AG04449 (cell line): Measurements from ENCODE around the gene KLF16.
A peak's percentile ranks its signal among the peaks of the same experiment; 100 is the strongest.

Experiments used
- CTCF ChIA-PET: fragments of 350-600 bp; formaldehyde crosslinking; extraction: SDS; loops from one replicate; lab custom pipeline; 2021; ENCODE audit warnings: antibody characterized with exemption; lab: Yijun Ruan, JAX
- POLR2A ChIA-PET: fragments of 400-600, 350-600 bp; formaldehyde crosslinking; extraction: SDS; loops from one replicate; lab custom pipeline; 2020; ENCODE audit warnings: antibody characterized with exemption, inconsistent platforms; lab: Yijun Ruan, JAX
- DNase-seq: peaks from one replicate; pipeline ENCODE4 v3.0.0-alpha.2; 2010; ENCODE audit warnings: low read depth, low spot score
- H3K4me3 ChIP-seq: 2 replicates; pipeline ENCODE4 v1.5.1; 2011; ENCODE audit warnings: low read depth, mild to moderate bottlenecking, control low read depth, low read length
- CTCF ChIP-seq: IDR thresholded peaks from one replicate; pipeline ENCODE4 v1.5.1; 2011; ENCODE audit warnings: mild to moderate bottlenecking, moderate library complexity, low read length, control low read depth, inconsistent platforms; ENCODE audit not compliant: insufficient read depth; ENCODE audit errors: missing control alignments

KLF16 gene

GRCh38 chr19:1857648-1858326 lies 5.6 kb downstream of the KLF16 start:
- POLR2A ChIA-PET, result interaction anchor here (0.6 kb wide), 1 partner anchor 589 kb away, joined by 3 read pairs; the partner anchor contains the start of gene CIRBP
- peak overlapping the region; percentile 56; the same call in 1 of the 2 replicates for H3K4me3 ChIP-seq

GRCh38 chr19:1856698-1857603 lies 6.4 kb downstream of the KLF16 start:
- no peak for TF ChIP-seq CTCF

More at GRCh38 chr19:1857648-1858326, 5.6 kb downstream of the KLF16 start:
- CTCF ChIA-PET, result interaction anchor here (1.2 to 2.0 kb wide), 5 partner anchors 8 to 32 kb away, joined by 3 to 17 read pairs (median 4); partner anchors contain the start of gene REXO1
- TF ChIP-seq CTCF, result no peak
- no peak for DNase-seq

GRCh38 chr19:1856345-1856697 lies 7.1 kb downstream of the KLF16 start:
- no peak for TF ChIP-seq CTCF
- ChIA-PET POLR2A (no interaction called here), CTCF (interaction anchor here (0.8 to 2.2 kb wide), 2 partner anchors 8 to 19 kb away, joined by 5 to 7 read pairs; no protein-coding TSS in a partner anchor)
- peak overlapping the region; percentile 56 for H3K4me3 ChIP-seq
- DNase-seq, result no peak

More at GRCh38 chr19:1856698-1857603, 6.4 kb downstream of the KLF16 start:
- POLR2A ChIA-PET, result no interaction called here
- CTCF ChIA-PET, result interaction anchor here (0.8 to 2.2 kb wide), 6 partner anchors 8 to 20 kb away, joined by 3 to 17 read pairs (median 6); partner anchors contain the start of gene REXO1
- DNase-seq, result no peak
- peak overlapping the region; percentile 56 for H3K4me3 ChIP-seq

GRCh38 chr19:1855828-1856255 lies 7.5 kb downstream of the KLF16 start:
- ChIA-PET CTCF (interaction anchor here (1.3 to 4.1 kb wide), 6 partner anchors 9 to 18 kb away, joined by 3 to 14 read pairs (median 6); no protein-coding TSS in a partner anchor), POLR2A (no interaction called here)
- TF ChIP-seq CTCF, result no peak
- no peak for DNase-seq
- peak overlapping the region; percentile 56 for H3K4me3 ChIP-seq

- no peak for TF ChIP-seq CTCF
- ChIA-PET POLR2A (no interaction called here), CTCF (interaction anchor here (1.3 to 4.1 kb wide), 6 partner anchors 9 to 18 kb away, joined by 3 to 14 read pairs (median 6); no protein-coding TSS in a partner anchor)
- H3K4me3 ChIP-seq, result peak overlapping the region; percentile 56
- no peak for DNase-seq
Measured at GRCh38 chr19:1855040-1855827, 8.1 kb downstream of the KLF16 start.
